Ovary (tissue), 3 donors: ENCODE measurements around the gene KBTBD12.

Experiments
- EP300 ChIP-seq: sonication (generic); formaldehyde crosslinking; IDR thresholded peaks from one replicate; pipeline ENCODE4 v1.6.1; 2017; ENCODE audit warnings: antibody characterized with exemption
- TF ChIP-seq, protein P1 (sequence below), 3 donors: fragments of 450-650 bp in 2 of 3; fragments of 200-600 bp in 1 of 3; IDR thresholded peaks; one replicate each; pipeline versions ENCODE4 v1.5.1 to v1.8.0; 2016 to 2022; ENCODE audit warnings: antibody characterized with exemption in 3 of 3, mild to moderate bottlenecking in 1 of 3
- donor health status: DM: no; HTN: no; CAD: no.

DNA sequence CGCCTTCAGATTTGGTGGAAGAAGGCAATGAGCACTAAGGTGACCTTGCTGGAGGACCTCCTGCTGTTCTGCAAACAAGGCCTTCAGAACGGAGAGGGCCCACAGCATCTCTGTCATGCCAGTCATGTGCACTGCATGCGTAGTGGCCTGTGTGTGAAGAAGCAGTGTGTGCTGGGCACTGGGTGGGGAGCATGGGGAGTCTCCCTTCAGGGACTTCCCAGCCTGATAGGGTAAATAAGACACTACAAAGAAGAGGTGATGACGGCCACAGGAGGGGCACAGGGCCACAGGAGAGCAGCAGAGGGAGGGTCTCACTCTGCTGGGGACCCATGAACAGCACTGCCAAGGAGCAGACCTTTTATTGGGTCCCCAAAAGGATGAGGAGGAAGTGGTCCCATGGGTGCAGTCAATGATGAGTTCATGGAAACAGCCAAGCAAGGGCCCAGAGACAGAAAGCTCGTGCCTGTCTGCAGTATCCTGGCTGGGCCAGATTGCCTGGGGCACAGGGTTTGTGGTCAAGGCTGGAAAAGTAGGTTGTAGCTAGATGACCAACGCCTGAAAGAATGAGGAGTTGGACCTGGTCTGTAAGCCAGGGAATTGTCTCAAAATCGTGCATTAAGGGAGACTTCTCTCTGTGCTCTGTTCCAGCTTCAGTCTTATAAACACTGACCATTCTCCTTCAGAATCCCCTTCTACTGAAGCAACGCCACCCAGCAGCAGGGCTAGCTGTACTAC is 69.4 kb downstream of the KBTBD12 start:
- TF ChIP-seq, protein P1, sequence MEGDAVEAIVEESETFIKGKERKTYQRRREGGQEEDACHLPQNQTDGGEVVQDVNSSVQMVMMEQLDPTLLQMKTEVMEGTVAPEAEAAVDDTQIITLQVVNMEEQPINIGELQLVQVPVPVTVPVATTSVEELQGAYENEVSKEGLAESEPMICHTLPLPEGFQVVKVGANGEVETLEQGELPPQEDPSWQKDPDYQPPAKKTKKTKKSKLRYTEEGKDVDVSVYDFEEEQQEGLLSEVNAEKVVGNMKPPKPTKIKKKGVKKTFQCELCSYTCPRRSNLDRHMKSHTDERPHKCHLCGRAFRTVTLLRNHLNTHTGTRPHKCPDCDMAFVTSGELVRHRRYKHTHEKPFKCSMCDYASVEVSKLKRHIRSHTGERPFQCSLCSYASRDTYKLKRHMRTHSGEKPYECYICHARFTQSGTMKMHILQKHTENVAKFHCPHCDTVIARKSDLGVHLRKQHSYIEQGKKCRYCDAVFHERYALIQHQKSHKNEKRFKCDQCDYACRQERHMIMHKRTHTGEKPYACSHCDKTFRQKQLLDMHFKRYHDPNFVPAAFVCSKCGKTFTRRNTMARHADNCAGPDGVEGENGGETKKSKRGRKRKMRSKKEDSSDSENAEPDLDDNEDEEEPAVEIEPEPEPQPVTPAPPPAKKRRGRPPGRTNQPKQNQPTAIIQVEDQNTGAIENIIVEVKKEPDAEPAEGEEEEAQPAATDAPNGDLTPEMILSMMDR (IDR thresholded peaks at IDR 0.05): no peak
- TF ChIP-seq EP300: no peak
